Pons (tissue), 1 donor: ENCODE results near the gene DCK.
"Not testable (repeated sequence)": the region's sequence is repeated elsewhere in the genome, so short reads cannot be mapped to it uniquely, and the experiment has no call there.

Experiments
- DNase-seq: peaks from one replicate; pipeline ENCODE4 v3.0.0-alpha.2; 2016; ENCODE audit warnings: low spot score

The DCK gene

DNA sequence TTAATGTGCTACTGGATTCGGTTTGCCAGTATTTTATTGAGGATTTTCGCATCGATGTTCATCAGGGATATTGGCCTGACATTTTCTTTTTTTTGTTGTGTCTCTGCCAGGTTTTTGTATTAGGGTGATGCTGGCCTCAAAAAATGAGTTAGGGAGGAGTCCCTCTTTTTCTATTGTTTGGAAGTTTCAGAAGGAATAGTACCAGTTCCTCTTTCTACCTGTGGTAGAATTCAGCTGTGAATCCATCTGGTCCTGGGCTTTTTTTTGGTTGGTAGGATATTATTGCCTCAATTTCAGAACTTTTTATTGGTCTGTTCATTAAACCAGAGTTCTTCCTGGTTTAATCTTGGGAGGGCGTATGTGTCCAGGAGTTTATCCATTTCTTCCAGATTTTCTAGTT lies 7.9 kb downstream of the DCK start:
- not testable (repeated sequence) for DNase-seq

DNA sequence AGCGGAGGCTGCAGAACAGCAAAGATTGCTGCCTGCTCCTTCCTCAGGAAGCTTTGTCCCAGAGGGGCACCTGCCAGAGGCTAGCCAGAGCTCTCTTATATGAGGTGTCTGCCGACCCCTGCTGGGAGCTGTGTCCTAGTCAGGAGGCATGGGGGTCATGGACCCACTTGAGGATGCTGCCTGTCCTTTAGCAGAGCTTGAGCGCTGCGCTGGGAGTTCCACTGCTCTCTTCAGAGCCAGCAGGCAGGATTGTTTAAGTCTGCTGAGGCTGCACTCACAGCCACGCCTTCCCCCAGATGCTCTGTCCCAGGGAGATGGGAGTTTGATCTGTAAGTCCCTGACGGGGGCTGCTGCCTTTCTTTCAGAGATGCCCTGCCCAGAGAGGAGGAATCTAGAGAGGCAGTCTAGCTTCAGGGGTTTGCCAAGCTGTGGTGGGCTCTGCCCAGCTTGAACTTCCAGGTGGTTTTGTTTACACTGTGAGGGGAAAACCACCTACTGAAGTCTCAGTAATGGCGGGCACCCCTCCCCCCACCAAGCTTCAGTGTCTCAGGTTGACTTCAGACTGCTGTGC lies 10.9 kb downstream of the DCK start:
- DNase-seq: no peak

DNA sequence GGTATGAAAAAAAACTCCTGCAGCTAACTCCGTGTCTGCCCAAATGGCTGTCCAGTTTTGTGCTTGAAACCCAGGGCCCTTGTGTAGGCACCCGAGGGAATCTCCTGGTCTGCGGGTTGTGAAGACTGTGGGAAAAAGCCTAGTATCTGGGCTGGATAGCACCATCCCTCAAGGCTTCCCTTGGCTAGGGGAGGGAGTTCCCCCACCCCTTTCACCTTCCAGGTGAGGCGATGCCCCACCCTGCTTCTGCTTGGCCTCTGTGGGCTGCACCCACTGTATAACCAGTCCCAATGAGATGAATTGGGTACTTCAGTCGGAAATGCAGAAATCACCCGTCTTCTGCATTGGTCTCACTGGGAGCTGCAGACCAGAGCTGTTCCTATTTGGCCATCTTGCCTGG lies 11.6 kb downstream of the DCK start:
- not testable (repeated sequence) for DNase-seq

DNA sequence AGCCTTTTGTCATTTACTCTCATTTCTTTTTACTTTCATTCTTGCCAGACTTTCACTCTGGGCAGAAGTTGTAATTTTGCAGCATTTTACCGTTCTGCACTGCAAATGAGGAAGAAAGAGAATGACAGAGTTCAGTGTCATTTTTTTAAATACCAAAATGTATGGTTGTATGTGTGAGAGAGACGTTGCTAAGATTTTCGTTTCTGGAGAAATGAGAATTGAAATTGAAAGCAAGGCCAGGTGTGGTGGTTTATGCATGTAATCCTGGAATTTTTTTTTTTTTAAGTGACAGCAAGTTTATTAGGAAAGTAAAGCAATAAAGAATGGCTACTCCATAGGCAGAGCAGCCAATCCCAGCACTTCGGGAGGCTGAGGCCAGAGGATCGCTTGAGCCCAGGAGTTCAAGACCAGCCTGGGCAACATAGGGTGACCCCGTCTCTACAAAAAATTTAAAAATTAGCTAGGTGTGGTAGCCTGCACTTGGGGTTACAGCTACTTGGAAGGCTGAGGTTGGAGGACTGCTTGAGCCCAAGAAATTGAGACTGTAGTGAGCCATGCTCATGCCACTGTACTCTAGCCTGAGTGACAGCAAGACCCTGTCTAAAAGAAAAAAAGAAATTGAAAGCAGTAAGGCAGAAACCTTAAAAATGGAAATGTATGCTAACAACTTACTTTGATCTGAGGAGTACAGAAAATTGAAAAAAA lies 12.9 kb downstream of the DCK start:
- DNase-seq: no peak

DNA sequence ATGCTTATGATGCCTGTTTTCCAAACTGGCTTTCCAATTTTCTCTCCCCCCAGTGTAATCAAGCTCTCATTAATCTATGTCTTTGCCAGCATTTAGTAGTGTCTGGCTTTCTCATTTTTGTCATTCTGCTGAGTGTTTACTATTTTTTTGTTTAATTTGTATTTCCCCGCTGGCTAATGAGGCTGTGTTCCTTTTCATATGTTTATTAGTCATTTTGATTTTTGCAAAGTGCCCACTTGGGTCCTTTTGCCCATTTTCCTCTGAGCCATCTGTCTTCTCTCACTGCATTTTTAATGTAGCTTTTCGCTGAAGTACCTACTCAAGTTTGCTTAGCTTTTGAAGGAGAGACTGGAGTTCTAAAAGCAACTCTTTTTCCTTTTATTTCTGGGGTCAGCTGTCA lies 14.7 kb downstream of the DCK start:
- DNase-seq: no peak

DNA sequence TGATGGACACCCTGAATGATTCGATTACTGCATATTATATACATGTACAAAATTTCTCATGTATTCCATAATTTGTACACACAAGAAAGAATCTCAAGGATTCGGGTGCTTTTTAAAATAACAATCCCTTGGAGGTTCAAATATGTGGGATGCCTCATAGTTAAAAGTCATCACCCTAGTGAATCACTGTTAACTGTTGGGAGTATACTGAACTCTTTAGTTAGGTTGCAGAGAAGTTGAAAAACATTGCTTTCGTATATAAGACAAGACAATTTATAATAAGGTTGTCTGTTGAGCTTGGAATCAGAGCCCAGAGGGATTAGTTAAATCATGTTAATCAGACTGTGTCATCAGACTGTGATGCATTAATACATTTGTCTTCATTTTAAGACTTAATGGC lies 15.6 kb downstream of the DCK start:
- DNase-seq: no peak

DNA sequence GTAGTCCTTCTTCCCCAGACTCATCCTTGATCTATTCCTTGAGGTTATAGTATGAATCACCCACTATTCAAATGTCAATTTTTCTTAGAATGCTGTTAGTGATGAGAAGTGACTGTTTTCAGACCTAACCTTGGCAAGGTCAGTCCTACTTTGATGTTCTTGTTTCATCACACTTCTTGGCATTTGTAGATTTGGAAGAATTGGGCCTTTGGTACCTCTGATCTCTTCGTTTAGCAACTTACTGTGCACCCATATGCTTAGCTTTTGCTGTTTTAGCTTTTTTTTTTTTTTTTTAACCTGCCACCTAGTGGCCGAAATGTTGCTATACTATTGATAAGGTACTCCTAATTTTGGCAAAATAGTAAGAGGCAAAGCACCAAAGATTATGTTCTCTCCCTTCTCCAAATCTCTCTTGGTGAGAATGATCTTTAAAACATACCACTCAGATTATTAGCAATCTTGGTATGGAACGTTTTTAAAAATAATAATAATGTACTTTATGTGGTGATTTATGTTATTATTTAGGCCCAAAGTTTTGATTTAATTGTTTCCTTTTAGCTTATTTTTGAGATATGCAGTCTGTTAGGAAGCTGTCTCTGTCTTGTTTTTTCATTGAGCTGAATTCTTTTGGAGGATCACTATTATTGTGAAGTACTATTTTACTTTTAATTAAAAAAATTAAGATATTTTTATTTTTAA lies 16.6 kb downstream of the DCK start:
- DNase-seq: no peak

DNA sequence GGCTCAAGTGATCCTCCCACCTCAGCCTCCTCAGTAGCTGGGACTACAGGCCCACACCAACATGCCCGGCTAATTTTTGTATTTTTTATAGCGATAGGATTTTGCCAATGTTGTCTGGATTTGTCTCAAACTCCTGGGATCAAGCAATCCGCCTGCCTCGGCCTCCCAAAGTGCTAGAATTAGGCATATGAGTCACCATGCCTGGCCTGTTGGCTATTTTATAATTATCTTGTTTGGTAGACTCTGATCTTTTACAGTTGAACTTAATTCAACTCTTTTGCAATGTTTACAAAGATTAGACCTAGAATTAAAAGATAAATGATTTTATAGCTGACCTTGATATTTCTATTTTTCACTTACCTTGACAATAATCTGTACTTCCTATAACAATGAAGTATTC lies 18.0 kb downstream of the DCK start:
- no peak for DNase-seq

DNA sequence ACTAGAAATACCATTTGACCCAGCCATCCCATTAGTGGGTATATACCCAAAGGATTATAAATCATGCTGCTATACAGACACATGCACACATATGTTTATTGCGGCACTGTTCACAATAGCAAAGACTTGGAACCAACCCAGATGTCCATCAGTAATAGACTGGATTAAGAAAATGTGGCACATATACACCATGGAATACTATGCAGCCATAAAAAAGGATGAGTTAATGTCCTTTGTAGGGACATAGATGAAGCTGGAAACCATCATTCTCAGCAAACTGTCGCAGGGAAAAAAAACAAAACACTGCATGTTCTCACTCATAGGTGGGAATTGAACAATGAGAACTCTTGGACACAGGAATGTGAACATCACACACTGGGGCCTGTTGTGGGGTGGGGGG lies 23.9 kb downstream of the DCK start:
- not testable (repeated sequence) for DNase-seq

DNA sequence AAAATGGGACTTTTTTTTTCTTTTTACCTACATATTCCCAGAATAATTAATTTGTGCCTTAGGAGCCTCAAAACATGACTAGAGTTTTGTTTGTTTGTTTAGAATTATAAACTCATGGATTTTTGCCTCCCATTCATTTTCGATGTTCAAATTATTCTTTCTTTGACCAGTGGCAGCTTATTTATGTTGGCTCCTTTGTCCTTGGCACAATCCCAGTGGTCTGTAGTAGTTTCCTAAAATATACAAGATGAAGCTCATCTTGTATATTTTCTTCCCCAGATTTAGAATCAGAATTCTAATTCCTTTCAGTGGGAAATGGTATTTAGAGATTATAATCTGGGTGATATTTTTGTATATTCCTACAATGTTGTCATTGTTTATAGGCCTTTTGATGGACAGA lies 27.2 kb downstream of the DCK start:
- no peak for DNase-seq

DNA sequence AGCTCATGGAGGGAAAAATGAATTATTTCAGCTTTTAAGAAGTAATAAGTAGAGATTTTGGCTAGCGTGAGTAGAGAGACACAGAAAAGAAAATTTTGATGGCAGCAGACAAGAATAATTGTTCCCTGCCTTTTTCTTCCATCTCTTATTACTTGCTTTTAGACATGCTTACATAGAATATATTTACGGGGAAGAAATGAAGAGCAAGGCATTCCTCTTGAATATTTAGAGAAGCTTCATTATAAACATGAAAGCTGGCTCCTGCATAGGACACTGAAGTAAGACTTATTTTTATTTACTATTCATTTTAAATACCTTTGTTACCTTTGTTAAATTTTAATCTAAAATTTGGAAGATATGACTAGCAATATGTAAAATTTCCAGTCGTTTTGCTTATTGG lies 32.2 kb downstream of the DCK start:
- no peak for DNase-seq

DNA sequence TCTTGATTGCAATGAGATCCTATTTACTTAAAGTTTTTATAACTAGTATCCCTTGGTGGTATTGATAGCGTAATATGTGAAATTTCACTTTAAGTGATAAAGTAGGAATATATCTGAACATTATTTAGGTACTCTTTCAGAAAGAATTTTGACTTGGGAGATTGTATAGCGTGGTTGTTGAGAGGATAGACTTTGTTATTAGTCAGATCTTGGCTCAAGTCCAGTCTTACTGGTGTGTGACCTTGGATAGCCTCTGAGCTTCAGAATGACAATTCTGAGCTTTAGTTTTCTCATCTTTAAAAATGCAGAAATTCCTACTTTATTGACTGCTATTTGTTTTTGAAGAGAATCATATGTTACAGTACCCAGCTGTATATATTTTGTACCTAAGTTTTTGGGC lies 32.6 kb downstream of the DCK start:
- DNase-seq: peak; percentile 74

DNA sequence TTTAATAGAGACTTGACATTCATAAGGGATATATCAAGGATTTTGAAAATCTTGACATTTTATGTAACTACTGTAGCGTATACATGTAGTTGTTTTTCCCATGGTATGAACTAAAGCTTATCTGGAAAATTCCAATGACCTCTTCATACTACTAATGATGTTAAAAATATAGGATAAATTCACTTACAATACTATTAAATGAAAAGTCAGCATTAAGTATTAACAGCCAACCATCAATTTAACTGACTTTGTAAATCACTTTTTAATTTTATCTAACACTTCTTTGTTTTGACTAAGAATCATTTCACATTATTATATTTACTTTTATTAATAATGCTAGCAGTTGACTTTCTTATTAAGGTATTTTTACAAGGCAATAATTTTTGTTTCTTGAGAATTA lies 34.2 kb downstream of the DCK start:
- DNase-seq: no peak

DNA sequence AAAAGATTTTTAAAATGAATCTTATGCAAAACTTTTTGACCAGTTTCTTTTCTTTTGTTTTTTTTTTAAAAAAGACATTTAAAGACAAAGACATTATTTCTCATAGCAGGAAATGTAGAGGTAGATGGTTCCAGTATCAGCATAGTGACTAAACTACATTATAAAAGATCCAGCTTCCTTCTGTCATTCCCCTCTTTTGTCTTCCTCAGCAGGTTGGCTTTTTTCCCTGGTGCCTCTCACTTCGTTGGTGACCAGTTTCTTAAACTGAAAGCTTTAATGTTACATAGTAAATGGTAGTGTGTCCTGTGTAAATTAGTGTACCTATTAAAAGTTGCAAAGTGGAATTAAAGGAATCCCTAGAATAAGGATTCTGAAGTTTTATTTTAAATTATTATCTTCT lies 36.1 kb downstream of the DCK start:
- DNase-seq: no peak

DNA sequence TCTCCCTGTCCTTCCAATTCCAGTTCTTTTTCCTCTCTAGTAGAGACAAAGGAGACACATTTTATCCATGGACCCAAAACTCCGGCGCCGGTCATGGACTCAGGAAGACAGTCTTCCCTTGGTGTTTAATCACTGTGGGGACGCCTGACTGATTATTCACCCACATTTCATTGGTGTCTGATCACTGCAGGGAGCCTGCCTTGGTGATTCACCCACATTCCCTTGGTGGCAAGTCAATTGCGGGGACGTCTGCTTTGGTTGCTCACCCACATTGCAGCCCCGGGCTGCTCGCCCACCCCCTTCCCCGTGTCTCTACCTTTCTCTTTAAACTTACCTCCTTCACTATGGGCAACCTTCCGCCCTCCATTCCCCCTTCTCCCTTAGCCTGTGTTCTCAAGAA lies 38.7 kb downstream of the DCK start:
- not testable (repeated sequence) for DNase-seq

DNA sequence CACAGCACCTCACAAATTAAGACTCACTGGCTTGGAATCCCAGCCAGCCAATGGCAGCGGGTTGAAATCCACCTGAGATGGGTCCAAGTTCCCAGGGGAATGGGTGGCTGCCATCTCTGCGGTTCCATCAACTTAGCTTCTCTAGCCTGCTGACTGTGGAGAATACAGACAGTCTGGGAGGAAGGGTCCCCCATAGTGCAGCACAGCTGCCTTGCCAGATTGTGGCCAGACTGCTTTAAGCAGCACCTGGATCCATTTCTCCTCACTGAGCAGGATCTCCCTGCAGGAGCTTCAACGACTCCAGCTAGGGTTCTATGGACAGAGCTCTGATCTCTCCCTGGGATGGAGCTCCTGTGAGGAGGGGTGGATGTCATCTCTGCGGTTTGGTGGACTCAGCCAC lies 51.8 kb downstream of the DCK start:
- DNase-seq: no peak

DNA sequence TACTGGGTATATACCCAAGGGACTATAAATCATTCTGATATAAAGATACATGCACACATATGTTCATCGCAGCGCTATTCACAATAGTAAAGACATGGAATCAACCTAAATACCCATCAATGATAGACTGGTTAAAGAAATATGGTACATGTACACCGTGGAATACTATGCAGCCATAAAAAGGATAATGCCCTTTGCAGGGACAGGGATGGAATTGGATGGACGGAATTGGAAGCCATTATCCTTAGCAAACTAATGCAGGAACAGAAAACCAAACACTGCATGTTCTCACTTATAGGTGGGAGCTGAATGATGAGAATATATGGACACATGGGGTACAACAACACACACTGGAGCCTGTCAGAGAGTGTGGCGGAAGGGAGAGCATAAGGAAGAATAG lies 55.9 kb downstream of the DCK start:
- DNase-seq: no peak

DNA sequence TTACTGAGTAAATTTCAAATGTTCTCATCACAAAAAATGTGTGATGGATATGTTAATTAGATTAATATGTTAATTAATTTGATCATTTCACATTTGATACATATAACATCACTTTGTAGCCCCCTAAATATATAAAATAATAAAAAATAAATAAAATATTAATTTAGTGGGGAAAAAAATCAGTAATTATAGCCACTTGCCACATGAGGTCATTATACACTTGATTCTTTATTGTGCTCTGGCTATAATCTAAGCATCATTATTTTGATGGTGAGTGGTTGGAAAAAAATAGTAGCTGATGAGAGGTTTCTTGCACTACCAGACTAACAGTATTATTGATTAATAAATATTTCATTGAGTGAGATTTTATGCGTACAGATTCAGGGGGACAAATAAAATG lies 57.4 kb downstream of the DCK start:
- no peak for DNase-seq

DNA sequence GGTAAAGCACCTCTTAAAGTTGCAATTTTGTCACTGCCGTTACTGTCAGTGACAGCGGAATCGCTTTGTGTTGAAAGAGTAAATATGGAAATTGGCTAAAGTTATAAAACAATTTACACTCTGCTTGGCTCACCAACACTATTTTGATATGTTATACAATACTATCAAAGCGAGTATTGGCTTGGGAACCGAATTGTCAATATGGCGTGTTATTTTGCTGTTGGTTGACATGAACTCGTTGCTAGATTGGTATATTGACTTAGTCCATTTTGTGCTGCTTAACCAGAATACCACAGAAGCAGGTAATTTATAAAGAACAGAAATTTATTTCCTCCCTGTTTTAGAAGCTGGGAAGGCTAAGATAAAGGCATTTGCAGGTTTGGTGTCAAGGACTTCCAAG lies 58.6 kb downstream of the DCK start:
- no peak for DNase-seq

DNA sequence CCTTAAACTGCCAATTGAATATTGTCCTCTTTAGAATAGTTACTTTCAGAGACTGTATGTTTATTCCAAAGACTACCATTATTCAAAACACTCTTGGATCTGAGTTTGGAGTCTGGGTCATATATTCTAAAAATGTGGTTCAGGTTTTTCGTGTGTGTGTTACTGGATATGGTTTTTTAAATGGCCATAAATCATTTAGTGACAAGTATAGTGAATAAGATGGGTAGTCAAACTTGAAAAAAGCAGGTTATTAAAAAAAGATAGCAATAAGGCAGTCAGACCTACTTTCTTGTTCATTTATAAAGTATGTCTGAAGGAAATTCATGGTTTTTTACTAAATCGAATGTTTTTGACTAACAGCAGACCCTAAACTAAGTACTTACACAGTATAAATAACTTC lies 59.3 kb downstream of the DCK start:
- DNase-seq: no peak

DNA sequence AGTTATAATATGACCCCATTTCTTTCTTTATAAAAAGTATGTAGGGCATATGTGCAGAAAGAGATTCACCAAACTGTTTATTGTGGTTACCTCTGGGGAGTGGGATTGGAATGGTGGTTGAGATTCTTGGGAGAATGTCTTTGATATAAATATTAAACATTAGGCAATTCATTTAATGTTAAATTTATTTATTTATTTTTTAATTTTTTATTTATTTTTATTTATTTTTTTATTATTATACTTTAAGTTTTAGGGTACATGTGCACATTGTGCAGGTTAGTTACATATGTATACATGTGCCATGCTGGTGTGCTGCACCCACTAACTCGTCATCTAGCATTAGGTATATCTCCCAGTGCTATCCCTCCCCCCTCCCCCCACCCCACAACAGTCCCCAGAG lies 60.2 kb downstream of the DCK start:
- DNase-seq: not testable (repeated sequence)

DNA sequence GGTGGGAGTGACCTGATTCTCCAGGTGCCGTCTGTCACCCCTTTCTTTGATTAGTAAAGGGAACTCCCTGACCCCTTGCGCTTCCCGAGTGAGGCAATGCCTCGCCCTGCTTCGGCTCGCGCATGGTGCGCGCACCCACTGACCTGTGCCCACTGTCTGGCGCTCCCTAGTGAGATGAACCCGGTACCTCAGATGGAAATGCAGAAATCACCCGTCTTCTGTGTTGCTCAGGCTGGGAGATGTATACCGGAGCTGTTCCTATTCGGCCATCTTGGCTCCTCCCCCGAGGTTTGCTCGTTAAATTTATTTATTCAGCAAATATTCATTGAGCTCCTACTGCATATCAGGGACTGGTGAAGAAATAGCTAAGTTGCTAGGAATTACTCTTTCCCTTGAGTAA lies 66.1 kb downstream of the DCK start:
- DNase-seq: not testable (repeated sequence)

DNA sequence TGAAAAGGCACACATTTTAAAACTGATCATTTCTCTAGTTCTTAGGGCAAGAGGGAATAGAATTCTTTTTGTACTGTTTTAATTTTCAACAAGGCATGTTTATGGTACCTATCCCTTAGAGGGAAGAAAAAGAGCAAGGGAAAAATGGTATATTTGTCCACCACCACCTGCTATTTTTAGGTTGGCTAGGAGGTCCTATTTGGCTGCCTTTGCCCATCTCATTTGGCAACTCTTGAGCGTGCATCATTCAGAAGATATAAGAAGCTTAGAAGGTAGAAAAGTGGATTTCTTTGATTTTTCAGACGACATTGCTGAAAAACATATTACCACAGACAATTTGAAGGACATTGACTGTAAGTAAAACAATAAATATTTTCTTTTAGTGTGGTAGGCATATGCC lies 69.0 kb downstream of the DCK start:
- DNase-seq: no peak

DNA sequence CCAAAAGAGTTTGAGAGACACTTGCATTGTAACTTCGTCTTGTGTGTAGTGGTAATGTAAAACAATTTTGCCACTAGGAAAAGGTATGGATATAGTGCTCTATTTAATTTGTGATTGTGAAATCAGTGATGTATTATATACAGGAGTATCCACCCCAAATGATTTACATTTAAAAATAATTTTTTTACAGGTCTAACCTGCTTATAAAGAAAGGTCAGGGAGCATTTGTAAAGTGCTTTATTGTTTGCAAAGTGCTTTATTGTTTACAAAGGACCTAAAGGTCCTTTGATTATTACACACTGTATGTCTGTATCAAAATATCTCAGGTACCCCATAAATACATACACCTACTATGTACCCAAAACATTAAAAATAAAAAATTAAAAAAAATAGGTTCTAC lies 70.3 kb downstream of the DCK start:
- no peak for DNase-seq
